Mesendoderm (in vitro differentiated cells): ENCODE measurements around the gene CD177.
"Not testable (repeated sequence)": the region's sequence is repeated elsewhere in the genome, so short reads cannot be mapped to it uniquely, and the experiment has no call there.

ENCODE experiments used
- DNase-seq: peaks from one replicate; pipeline ENCODE4 v3.0.0; 2013
- H2AK5ac ChIP-seq: 2 replicates; pipeline ENCODE4 v1.6.1; 2013; ENCODE audit warnings: low read length, inconsistent platforms
- H2BK120ac ChIP-seq: 2 replicates; pipeline ENCODE4 v1.6.1; 2013; ENCODE audit warnings: low read depth, mild to moderate bottlenecking, low read length, moderate library complexity, mixed read lengths
- H2BK15ac ChIP-seq: replicated peaks from 2 replicates; pipeline ENCODE4 v1.6.1; 2013; ENCODE audit warnings: low read depth, mild to moderate bottlenecking, moderate library complexity
- H2BK5ac ChIP-seq: 2 replicates; pipeline ENCODE4 v1.6.1; 2013; ENCODE audit warnings: low read length, inconsistent platforms
- H3K18ac ChIP-seq: 2 replicates; pipeline ENCODE4 v1.6.1; 2013; ENCODE audit warnings: mild to moderate bottlenecking, low read length, mixed read lengths
- H3K23ac ChIP-seq: one replicate; pipeline ENCODE4 v1.6.1; 2013; ENCODE audit warnings: low read length
- H3K27ac ChIP-seq: 2 replicates; pipeline ENCODE4 v1.5.1; 2013; ENCODE audit warnings: low read depth, mild to moderate bottlenecking, inconsistent platforms, low read length, moderate library complexity
- H3K27me3 ChIP-seq: 2 replicates; pipeline ENCODE4 v1.6.1; 2013; ENCODE audit warnings: low read length, control low read depth, mild to moderate bottlenecking, inconsistent platforms; ENCODE audit not compliant: insufficient read depth, poor library complexity
- H3K36me3 ChIP-seq: 2 replicates; pipeline ENCODE4 v1.6.1; 2013; ENCODE audit warnings: low read length, inconsistent platforms; ENCODE audit not compliant: control insufficient read depth, insufficient read depth
- H3K4ac ChIP-seq: one replicate; pipeline ENCODE4 v1.6.1; 2013; ENCODE audit warnings: low read depth, mild to moderate bottlenecking, low read length, moderate library complexity
- H3K4me1 ChIP-seq: 2 replicates; pipeline ENCODE4 v1.6.1; 2013; ENCODE audit warnings: low read depth, low read length, inconsistent platforms; ENCODE audit not compliant: control insufficient read depth
- H3K4me2 ChIP-seq: 2 replicates; pipeline ENCODE4 v1.6.1; 2013; ENCODE audit warnings: low read length
- H3K4me3 ChIP-seq: 2 replicates; pipeline ENCODE4 v1.5.1; 2013; ENCODE audit warnings: mild to moderate bottlenecking, low read length
- H3K56ac ChIP-seq: one replicate; pipeline ENCODE4 v1.6.1; 2013; ENCODE audit warnings: low read length
- H3K79me1 ChIP-seq: 2 replicates; pipeline ENCODE4 v1.6.1; 2013; ENCODE audit warnings: low read length, inconsistent platforms
- H3K79me2 ChIP-seq: 2 replicates; pipeline ENCODE4 v1.6.1; 2013; ENCODE audit warnings: mild to moderate bottlenecking, low read length; ENCODE audit not compliant: control insufficient read depth, insufficient read depth
- H3K9ac ChIP-seq: 2 replicates; pipeline ENCODE4 v1.6.1; 2013; ENCODE audit warnings: low read length, inconsistent platforms
- H4K5ac ChIP-seq: one replicate; pipeline ENCODE4 v1.6.1; 2013; ENCODE audit warnings: low read length
- H4K8ac ChIP-seq: one replicate; pipeline ENCODE4 v1.6.1; 2013; ENCODE audit warnings: low read depth, mild to moderate bottlenecking, control low read depth, low read length, moderate library complexity
- WGBS: extraction: QIAGEN DNeasy Blood & Tissue Kit; methylation state at CpG from one replicate; pipeline ENCODE4 v1.1.7; 2013; ENCODE audit warnings: low lambda C conversion rate, missing lambda C conversion rate; ENCODE audit not compliant: insufficient coverage; ENCODE audit errors: extremely low coverage; 5-methylcytosine and 5-hydroxymethylcytosine counted together

CD177 gene

GRCh38 chr19:43329049-43329448 lies 24.4 kb upstream of the CD177 start:
- H3K56ac ChIP-seq, H3K79me1 ChIP-seq, H2BK5ac ChIP-seq, H3K9ac ChIP-seq, H3K4me3 ChIP-seq, H2BK15ac ChIP-seq, H3K27me3 ChIP-seq, H2AK5ac ChIP-seq, H3K36me3 ChIP-seq, H3K23ac ChIP-seq, H3K27ac ChIP-seq, H3K79me2 ChIP-seq, H3K18ac ChIP-seq, H2BK120ac ChIP-seq, H3K4me1 ChIP-seq, DNase-seq, H3K4ac ChIP-seq, H4K8ac ChIP-seq, H4K5ac ChIP-seq, H3K4me2 ChIP-seq: not testable (repeated sequence)
- no CpG with 5 or more reads among the region's 4 CpGs for WGBS

GRCh38 chr19:43329989-43330388 lies 23.5 kb upstream of the CD177 start:
- DNase-seq = no peak
- no peak overlapping the region for H2BK120ac ChIP-seq
- no peak overlapping the region for H2AK5ac ChIP-seq
- no peak overlapping the region for H3K18ac ChIP-seq
- no peaks in the 10 kb centered on the region for H3K36me3 ChIP-seq
- no CpG with 5 or more reads among the region's 2 CpGs for WGBS
- no peaks in the 10 kb centered on the region for H3K27me3 ChIP-seq
- no peak overlapping the region for H3K23ac ChIP-seq
- no peaks in the 10 kb centered on the region for H3K79me2 ChIP-seq
- no peak overlapping the region for H3K9ac ChIP-seq
- H3K27ac ChIP-seq = no peak overlapping the region
- no peak overlapping the region for H3K56ac ChIP-seq
- no peak overlapping the region for H3K4me2 ChIP-seq
- no peak overlapping the region for H3K4me3 ChIP-seq
- H4K5ac ChIP-seq = no peak overlapping the region
- no peaks in the 10 kb centered on the region for H3K79me1 ChIP-seq
- H2BK15ac ChIP-seq = no peak overlapping the region
- H3K4me1 ChIP-seq = no peaks in the 10 kb centered on the region
- no peak overlapping the region for H3K4ac ChIP-seq
- no peak overlapping the region for H4K8ac ChIP-seq
- no peak overlapping the region for H2BK5ac ChIP-seq

DNA sequence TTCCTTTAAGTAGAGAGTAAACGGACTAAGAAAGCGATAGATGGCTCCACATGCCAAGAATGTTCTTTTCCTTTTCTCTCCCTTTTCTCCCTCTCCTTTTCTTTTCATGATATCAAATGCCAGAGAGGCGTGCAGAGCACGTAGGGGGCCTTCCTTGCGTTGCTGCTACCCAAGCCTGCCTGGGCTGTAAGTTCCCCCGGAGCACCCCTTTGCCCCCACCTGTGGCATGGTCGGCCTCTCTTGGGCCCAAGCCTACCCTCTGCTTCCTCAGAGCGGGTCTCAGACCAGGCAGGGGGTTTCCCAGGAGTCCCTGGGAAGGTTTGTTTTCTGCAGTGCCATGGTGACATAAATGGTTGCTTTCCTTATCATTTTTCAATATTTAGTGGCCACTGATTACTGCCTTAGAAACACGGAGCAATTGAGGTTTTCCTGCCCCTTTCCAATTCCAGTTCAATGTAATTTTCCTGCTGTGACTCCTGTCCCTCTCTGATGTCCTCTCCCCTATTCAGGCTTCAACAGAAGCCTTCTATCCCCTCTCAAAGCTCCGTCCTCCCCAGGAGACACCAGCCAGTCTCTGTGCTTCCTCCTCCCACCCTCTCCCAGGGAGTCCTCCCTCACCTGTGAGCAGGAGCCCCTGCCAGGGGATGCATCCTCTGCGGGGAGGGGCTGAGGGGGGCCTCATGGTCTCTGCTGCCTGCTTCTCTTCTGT lies 22.6 kb upstream of the CD177 start:
- DNase-seq = no peak
- no peaks in the 10 kb centered on the region for H3K4me1 ChIP-seq
- no peak overlapping the region for H3K4me3 ChIP-seq
- H3K23ac ChIP-seq = no peak overlapping the region
- H3K4me2 ChIP-seq = no peak overlapping the region
- H3K27me3 ChIP-seq = no peaks in the 10 kb centered on the region
- no peaks in the 10 kb centered on the region for H3K36me3 ChIP-seq
- no peak overlapping the region for H3K27ac ChIP-seq
- no peak overlapping the region for H4K5ac ChIP-seq
- no peak overlapping the region for H2BK15ac ChIP-seq
- H3K79me1 ChIP-seq = no peaks in the 10 kb centered on the region
- H2BK5ac ChIP-seq = no peak overlapping the region
- H2BK120ac ChIP-seq = no peak overlapping the region
- no peak overlapping the region for H3K4ac ChIP-seq
- H3K9ac ChIP-seq = no peak overlapping the region
- no CpG with 5 or more reads among the region's 11 CpGs for WGBS
- H3K56ac ChIP-seq = no peak overlapping the region
- no peak overlapping the region for H2AK5ac ChIP-seq
- no peak overlapping the region for H4K8ac ChIP-seq
- no peaks in the 10 kb centered on the region for H3K79me2 ChIP-seq
- H3K18ac ChIP-seq = no peak overlapping the region

DNA sequence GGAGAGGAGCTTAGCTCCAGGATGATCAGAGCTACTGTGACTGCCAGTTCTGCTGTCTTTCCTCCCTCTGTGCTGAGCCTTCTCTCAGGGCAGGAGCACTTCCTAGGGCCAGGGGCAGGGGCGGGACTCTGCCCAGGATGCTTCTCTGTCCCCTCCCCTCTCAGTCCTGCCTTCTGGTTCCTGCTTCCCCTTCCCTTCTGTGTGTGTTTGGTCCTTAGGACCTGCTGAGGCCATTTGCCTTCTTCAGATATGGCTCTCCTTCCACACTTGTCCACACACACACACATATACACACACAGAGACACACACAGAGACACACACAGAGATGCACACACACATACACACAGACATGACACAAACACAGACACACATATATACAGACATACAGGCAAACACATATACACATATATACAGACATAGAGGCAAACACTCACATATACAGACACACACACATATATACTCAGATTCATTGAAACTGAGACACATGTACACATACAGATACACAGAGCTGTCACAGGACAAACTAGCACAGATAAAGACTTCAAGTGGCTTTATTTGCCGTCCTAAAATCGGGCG lies 22.0 kb upstream of the CD177 start:
- H4K5ac ChIP-seq = no peak overlapping the region
- no peak overlapping the region for H2BK5ac ChIP-seq
- no peak overlapping the region for H2AK5ac ChIP-seq
- H3K27me3 ChIP-seq = no peaks in the 10 kb centered on the region
- no peak overlapping the region for H3K27ac ChIP-seq
- no peak overlapping the region for H3K4me3 ChIP-seq
- H3K9ac ChIP-seq = no peak overlapping the region
- no peaks in the 10 kb centered on the region for H3K79me2 ChIP-seq
- no peak for DNase-seq
- H3K79me1 ChIP-seq = no peaks in the 10 kb centered on the region
- H3K36me3 ChIP-seq = no peaks in the 10 kb centered on the region
- H3K18ac ChIP-seq = no peak overlapping the region
- H3K4me1 ChIP-seq = no peaks in the 10 kb centered on the region
- H2BK120ac ChIP-seq = no peak overlapping the region
- WGBS = no CpG with 5 or more reads among the region's 4 CpGs
- H2BK15ac ChIP-seq = no peak overlapping the region
- no peak overlapping the region for H3K4me2 ChIP-seq
- no peak overlapping the region for H3K4ac ChIP-seq
- no peak overlapping the region for H3K23ac ChIP-seq
- H3K56ac ChIP-seq = no peak overlapping the region
- no peak overlapping the region for H4K8ac ChIP-seq

DNA sequence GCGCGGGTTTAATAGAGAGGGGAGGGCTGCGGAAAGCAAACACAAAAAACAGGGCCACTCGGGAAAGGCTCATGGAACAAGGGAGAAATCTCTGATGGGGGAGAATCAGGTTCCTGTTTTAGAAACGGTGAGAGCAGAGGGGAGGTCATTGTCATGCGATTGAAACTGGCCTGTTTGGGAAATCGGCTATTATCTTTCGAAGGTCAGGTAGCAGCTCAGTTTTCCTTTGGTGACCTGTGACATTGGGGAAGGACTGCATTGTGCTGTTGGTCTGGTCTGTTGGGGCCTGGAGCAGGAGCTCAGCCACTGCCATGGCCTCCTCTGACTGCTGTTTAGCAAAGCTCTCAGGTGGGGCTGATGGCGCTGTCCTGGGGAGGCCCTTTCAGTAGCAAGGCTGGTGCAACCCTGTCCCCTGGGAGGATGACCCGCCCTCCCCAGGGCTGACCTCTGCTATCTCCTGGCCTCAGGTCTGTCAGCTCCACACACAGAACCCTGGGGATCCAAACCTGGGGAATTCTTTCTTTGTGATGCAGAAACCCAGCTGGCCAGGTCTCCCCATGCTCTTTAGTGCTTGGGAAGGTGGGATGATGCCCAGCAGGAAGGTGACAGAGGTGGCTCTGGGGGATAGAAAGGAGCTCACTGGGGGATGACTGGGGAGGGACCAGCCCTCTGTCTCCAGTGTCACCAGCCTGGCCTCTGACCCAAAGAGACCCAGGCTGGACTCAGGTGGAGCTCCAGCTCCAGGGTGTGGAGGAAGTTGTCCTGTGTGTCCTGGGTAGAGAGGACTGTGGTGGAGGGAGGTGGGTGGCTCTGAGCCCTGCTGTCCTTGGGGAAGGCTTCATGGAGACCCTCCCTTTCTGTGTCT lies 21.2 kb upstream of the CD177 start:
- no CpG with 5 or more reads among the region's 10 CpGs for WGBS
- H3K79me2 ChIP-seq = no peaks in the 10 kb centered on the region
- H4K5ac ChIP-seq = no peak overlapping the region
- H4K8ac ChIP-seq = no peak overlapping the region
- H3K27me3 ChIP-seq = no peaks in the 10 kb centered on the region
- no peak overlapping the region for H3K4me2 ChIP-seq
- H3K9ac ChIP-seq = no peak overlapping the region
- H2AK5ac ChIP-seq = no peak overlapping the region
- no peaks in the 10 kb centered on the region for H3K36me3 ChIP-seq
- H2BK15ac ChIP-seq = no peak overlapping the region
- H2BK5ac ChIP-seq = no peak overlapping the region
- no peak overlapping the region for H3K18ac ChIP-seq
- no peak overlapping the region for H3K27ac ChIP-seq
- peak overlapping the region; percentile 54 for H3K56ac ChIP-seq
- H3K79me1 ChIP-seq = no peaks in the 10 kb centered on the region
- no peak overlapping the region for H3K23ac ChIP-seq
- no peak overlapping the region for H2BK120ac ChIP-seq
- H3K4ac ChIP-seq = no peak overlapping the region
- H3K4me3 ChIP-seq = no peak overlapping the region
- no peaks in the 10 kb centered on the region for H3K4me1 ChIP-seq
- DNase-seq = no peak
